Activated CD8-positive, alpha-beta memory T cell treated with anti-CD3 and anti-CD28 coated beads for 24 hours (primary cell): ENCODE data around the gene TOPORS.

Experiments used
- DNase-seq: peaks from one replicate; pipeline ENCODE4 v3.0.0-alpha.2; 2020

The TOPORS gene

GRCh38 chr9:32501868-32502267 is 50.5 kb downstream of the TOPORS start:
- DNase-seq = no peak

- DNase-seq = no peak
These were observed 51.6 kb downstream of the TOPORS start for GRCh38 chr9:32500768-32501167.

GRCh38 chr9:32497921-32498320 is 54.5 kb downstream of the TOPORS start:
- DNase-seq = no peak

DNA sequence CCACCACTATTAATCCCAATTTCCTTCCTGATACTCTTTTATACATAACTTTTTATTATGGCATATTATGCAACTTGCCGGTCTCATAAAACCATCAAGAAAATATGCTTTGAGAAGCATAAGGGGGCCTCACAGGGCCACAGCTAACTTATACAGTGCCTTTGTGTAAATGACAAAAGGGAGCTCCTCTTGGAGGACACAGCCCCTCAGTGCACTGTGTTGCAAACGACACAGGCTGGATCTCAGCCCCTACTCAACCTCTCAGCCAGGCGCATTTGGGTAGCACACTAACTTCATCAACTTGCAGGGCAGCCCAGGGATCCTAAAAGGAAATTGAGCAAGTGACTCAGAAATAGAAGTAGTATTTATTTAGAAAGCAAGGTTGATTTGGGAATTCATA is 61.8 kb downstream of the TOPORS start:
- DNase-seq = no peak
